ENCODE measurements around the gene SKA2.
A peak's percentile ranks its signal among the peaks of the same experiment; 100 is the strongest.
"Not testable (repeated sequence)": the region's sequence is repeated elsewhere in the genome, so short reads cannot be mapped to it uniquely, and the experiment has no call there.

The SKA2 gene

DNA sequence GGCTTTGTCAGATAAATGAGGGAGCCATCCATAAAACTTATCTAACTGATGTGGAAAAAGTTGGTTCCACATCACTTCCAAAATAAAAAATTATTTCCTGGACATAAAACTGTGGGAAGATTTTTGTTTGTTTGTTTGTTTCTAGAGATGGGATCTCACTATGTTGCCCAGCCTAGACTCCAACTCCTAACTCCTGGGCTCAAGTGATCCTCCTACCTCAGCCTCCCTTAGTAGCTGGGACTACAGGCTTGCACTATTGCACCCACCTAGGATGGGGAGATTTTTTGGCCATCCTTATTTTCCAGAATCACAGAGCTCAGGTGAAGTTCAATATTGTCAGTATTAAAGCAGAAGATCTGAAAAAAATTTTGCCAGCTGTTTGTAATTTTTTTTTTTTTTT is 31.0 kb upstream of the SKA2 start:
- no peaks in the 10 kb centered on the region for H3K27me3 Mint-ChIP-seq (ENCODE audit: low read depth, poor library complexity)
- no peak overlapping the region for H3K27ac Mint-ChIP-seq
- TF ChIP-seq CTCF (IDR thresholded peaks at IDR 0.05) = no peak

DNA sequence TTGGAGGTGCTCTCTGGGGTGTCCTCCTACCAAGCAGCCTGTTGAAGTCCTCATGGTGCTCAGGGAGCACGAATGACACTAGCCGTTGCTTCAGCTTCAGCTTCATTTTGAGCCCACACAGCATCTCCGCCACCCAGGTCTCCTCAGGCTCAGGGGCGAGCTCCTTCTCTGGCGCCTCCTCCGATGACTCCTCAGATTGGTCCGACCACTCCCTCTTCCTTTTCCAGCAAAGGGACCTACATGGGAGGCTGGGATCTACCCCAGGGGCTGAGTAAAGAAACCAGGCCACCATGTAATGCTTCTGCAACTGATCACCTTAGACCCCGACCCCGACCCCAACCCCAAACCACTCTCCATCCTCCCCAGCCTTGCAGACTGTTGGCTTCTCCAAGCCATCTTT is 26.5 kb upstream of the SKA2 start:
- no peak overlapping the region for H3K27ac Mint-ChIP-seq
- H3K9me3 Mint-ChIP-seq = no peaks in the 10 kb centered on the region
- no peaks in the 10 kb centered on the region for H3K27me3 Mint-ChIP-seq (ENCODE audit: low read depth, poor library complexity)
- H3K4me3 Mint-ChIP-seq = no peak overlapping the region
- peaks cover 48% of the 10 kb centered on the region for H3K36me3 Mint-ChIP-seq (ENCODE audit: low read depth)
- DNase-seq = no peak
- H3K4me1 Mint-ChIP-seq = peaks cover 18% of the 10 kb centered on the region
- TF ChIP-seq CTCF (IDR thresholded peaks at IDR 0.05) = no peak

More for the DNA sequence above, 31.0 kb upstream of the SKA2 start:
- Mint-ChIP-seq H3K4me1 (no peaks in the 10 kb centered on the region), H3K9me3 (no peaks in the 10 kb centered on the region), H3K36me3 (ENCODE audit: low read depth) (peaks cover 46% of the 10 kb centered on the region), H3K4me3 (no peak overlapping the region)
- DNase-seq = no peak

GRCh38 chr17:59180626-59181025 is 25.6 kb upstream of the SKA2 start:
- no peak for TF ChIP-seq CTCF (IDR thresholded peaks at IDR 0.05)
- H3K36me3 Mint-ChIP-seq (ENCODE audit: low read depth) = peaks cover 50% of the 10 kb centered on the region
- H3K27me3 Mint-ChIP-seq (ENCODE audit: low read depth, poor library complexity) = no peaks in the 10 kb centered on the region
- DNase-seq = no peak
- no peaks in the 10 kb centered on the region for H3K9me3 Mint-ChIP-seq
- no peak overlapping the region for H3K4me3 Mint-ChIP-seq
- H3K4me1 Mint-ChIP-seq = peaks cover 25% of the 10 kb centered on the region
- H3K27ac Mint-ChIP-seq = no peak overlapping the region

DNA sequence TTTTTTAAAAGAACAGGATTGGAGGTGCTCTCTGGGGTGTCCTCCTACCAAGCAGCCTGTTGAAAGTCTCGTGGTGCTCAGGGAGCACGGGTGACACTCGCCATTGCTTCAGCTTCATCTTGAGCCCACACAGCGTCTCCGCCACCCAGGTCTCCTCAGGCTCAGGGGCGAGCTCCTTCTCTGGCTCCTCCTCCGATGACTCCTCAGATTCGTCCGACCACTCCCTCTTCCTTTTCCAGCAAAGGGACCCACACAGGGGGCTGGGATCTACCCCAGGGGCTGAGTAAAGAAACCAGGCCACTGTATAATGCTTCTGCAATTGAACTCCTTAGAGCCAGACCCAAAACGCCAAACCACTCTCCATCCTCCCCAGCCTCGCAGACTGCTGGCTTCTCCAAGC is 24.6 kb upstream of the SKA2 start:
- peaks cover 25% of the 10 kb centered on the region for H3K4me1 Mint-ChIP-seq
- DNase-seq; H3K27me3 Mint-ChIP-seq (ENCODE audit: low read depth, poor library complexity); H3K9me3 Mint-ChIP-seq; H3K4me3 Mint-ChIP-seq: not testable (repeated sequence)
- peak overlapping the region; percentile 54 for H3K27ac Mint-ChIP-seq
- H3K36me3 Mint-ChIP-seq (ENCODE audit: low read depth) = peaks cover 47% of the 10 kb centered on the region

DNA sequence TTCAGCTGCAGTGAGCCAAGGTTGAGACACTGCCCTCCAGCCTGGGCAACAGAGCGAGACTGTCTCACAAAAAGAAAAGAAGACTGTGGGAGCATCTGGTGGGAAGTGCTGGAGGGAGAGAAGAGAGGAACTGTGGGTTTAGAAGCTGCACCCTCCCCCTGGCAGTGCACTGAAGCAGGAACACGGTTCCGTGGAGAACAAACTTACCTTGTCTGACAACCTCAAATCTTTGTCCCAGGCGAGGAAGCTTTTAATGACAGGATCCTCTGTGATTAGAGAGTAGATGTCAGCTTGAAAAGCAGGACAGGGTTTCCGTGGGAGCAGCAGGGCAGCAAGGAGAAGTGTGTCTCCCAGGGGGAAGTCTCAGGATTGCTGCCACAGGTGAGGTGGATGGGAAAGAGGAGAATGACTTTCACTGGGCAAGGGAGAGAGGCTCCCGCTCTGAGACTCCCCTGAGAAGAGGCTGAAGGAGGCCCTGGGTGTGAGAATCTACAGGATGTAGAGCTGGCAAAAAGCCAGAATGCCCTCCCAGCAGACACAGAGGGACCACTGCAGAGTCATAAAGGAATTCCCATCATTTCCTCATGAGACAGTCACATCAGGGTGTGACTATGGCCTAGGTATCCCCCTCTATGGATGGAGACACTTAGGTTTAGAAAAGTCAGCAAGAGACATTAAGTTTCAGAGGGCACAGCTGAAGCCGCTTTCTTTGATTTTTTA is 23.4 kb upstream of the SKA2 start:
- no peak overlapping the region for H3K4me3 Mint-ChIP-seq
- H3K36me3 Mint-ChIP-seq (ENCODE audit: low read depth) = peaks cover 58% of the 10 kb centered on the region
- TF ChIP-seq CTCF (IDR thresholded peaks at IDR 0.05) = no peak
- no peak for DNase-seq
- H3K27me3 Mint-ChIP-seq (ENCODE audit: low read depth, poor library complexity) = no peaks in the 10 kb centered on the region
- H3K27ac Mint-ChIP-seq = peak overlapping the region; percentile 84
- no peaks in the 10 kb centered on the region for H3K9me3 Mint-ChIP-seq
- H3K4me1 Mint-ChIP-seq = peaks cover 25% of the 10 kb centered on the region

- Mint-ChIP-seq H3K4me1 (peaks cover 25% of the 10 kb centered on the region), H3K36me3 (ENCODE audit: low read depth) (peaks cover 59% of the 10 kb centered on the region), H3K4me3 (no peak overlapping the region), H3K27ac (no peak overlapping the region), H3K9me3 (no peaks in the 10 kb centered on the region), H3K27me3 (ENCODE audit: low read depth, poor library complexity) (no peaks in the 10 kb centered on the region)
- TF ChIP-seq CTCF (IDR thresholded peaks at IDR 0.05) = no peak
- DNase-seq = no peak
These were observed 20.1 kb upstream of the SKA2 start for GRCh38 chr17:59175076-59175475.

Data from nephron progenitor cell (in vitro differentiated cells).